Stimulated activated CD4-positive, alpha-beta T cell treated with anti-CD3 and anti-CD28 coated beads, Interleukin-12 subunit alpha, Interleukin-12 subunit beta, amount 100 ng/mL, for 24 hours (primary cell): ENCODE measurements around the gene POU2AF1.

ENCODE experiments used
- DNase-seq, 2 experiments: peaks; one replicate each; pipeline ENCODE4 v3.0.0-alpha.2; 2020; ENCODE audit warnings: low read depth in 2 of 2

Gene POU2AF1

DNA sequence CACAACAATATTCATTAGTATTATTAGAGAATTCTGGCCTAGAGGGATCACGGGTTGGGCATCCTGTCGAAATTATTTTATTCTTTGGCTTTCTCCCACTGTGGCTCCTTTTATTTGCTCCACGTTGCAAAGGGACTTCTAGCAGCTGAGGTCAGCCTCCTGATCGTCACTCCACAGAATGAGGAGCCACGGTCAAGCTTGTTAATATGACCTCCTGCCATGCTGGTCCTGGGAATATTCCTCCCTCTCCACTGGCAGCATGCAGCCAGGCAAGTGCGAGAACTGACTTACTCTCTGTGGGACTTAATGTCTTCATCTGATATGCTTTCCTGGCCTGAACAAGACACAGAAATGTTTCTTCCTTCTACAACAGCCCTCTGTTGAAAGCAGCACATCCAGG is 59.8 kb downstream of the POU2AF1 start:
- no peak for DNase-seq

DNA sequence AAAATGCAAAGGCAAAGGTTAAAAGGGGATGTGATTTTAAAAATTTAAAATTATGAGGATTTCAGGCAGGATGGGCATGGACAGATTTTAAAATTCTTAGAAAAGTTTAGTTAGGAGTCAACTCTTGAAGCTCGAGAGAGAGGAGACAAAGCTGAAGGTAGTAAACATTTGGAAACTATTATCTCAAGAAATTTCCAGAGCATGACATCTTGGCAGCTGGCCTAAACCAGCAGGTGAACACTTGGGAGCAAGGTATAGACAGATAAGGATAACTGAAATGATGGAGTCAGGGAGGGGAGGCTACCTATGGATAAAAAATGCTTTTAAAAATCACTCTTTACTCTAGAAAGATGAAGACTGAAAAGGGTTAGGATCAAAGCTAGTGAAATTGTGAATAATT is 67.0 kb downstream of the POU2AF1 start:
- DNase-seq: no peak

DNA sequence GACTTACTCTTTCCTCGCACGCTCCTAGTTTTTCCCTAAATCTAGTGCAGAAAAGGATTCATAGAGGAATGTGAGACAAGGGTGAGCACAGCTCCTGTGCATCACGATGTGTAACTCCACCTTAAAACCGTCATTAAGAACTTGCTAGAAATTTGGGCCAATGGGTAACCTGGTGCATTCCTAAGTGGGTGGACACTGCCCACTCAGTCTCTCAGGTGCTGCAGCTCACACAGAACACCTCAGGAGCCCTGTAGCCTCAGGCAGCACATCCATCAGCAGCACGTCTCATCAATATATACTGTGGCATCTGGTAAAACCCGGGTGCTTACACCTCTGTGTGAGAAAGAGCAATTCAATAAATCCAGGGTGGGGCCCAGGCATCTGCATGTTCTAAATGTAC is 68.4 kb downstream of the POU2AF1 start:
- DNase-seq: no peak

DNA sequence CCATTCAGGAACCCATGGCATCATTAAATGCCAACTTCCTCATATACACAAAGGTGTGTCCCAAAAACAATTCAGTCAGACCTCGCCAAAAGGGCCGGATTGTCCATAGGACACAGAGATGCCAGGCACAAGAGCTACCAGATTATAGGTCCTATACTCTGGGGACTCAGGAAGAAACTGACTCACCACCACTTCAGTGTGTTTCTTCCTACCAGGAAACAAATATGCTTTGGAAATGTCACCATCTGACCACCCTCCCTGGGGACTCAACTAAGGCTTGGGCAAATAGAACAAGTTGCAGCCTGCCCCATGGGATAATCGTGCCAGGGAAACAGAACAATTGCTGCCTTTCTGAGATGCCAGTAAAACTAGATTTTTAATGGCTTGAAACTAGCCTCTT is 69.0 kb downstream of the POU2AF1 start:
- no peak for DNase-seq

DNA sequence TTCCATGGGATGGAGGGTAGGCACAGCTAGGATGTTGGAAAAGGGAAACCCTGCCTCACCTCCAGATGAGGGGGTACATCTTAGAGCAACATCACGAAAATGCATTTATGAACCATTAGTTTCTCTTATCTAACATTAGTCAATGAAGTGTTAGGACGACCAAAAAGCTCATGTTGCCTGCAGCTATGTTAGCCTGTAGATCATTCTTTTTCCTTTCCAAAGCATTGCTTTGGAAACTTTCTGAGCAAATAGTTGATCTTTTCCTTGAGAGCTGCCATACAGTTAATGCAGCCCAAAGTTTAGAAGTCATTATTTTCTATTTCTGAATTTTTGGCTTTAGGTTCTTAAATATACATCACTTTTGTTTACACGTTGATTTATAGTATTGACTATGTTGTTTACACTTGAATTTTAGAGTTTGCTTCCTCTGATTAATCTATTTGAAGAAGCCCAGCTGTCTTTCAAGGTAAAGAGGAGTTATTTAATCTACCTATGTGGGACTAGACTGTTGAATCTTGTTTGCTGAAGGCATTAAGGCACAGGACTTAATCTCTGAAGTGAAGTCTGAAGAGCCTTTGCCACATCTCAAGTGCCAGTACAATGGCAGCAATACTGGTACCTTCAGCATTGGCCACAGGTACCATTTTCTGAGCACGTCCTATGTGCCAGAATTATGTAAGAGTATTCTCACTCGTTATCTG is 69.7 kb downstream of the POU2AF1 start:
- DNase-seq: no peak

DNA sequence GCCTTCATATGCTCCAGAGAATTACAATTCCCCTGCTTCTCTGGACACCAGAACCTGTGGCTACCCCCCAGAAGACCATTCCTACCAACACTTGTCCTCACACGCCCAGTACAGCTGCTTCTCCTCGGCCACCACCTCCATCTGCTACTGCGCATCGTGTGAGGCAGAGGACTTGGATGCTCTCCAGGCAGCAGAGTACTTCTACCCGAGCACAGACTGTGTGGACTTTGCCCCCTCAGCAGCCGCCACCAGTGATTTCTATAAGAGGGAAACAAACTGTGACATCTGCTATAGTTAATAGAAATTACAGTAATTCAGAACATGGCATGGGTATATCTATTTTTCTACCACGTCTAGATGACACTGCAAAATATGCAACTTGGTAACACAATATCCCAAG is 70.9 kb downstream of the POU2AF1 start:
- DNase-seq: no peak

DNA sequence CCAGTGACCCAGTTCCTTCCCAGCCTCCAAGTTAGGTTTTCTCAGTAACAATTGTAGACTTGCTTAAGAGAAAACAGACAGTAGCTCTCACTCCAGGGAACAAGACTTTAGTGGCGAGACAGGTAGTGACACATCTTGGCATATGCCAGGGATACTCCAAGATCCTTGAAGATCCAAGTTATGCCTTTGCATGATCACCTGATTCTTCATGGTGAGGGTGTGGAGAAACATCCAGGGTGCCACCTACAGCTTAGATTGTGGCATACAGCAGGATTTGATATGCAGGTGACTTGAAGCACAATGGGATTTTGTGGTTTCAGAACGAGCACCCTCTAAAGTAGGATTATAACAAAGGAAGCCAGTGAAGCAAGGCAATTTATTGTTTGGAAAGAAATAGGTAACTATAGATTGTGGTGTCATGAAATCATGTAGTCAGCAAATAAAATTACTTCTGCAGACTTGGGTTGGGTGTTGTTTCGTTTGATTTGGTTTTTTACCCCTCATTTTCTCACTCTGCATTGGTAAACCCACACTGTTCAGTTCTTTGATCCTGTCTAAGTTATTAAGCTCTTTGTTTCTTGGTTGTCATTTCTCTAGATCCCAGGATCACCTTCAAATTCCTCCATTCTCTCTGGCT is 71.5 kb downstream of the POU2AF1 start:
- no peak for DNase-seq

DNA sequence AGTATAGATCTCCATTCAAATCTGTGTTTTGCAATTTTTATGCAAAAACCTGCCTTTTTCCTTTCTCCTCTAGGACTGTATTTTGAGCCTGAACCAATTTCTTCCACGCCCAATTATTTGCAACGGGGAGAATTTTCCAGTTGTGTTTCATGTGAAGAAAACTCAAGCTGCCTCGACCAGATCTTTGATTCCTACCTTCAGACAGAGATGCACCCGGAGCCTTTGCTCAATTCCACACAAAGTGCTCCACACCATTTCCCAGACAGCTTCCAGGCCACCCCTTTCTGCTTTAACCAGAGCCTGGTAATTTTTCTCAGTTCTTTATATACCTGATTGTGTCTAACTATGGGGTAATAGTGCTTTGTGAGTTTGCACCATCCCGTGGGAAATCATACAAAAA is 72.8 kb downstream of the POU2AF1 start:
- DNase-seq: no peak

DNA sequence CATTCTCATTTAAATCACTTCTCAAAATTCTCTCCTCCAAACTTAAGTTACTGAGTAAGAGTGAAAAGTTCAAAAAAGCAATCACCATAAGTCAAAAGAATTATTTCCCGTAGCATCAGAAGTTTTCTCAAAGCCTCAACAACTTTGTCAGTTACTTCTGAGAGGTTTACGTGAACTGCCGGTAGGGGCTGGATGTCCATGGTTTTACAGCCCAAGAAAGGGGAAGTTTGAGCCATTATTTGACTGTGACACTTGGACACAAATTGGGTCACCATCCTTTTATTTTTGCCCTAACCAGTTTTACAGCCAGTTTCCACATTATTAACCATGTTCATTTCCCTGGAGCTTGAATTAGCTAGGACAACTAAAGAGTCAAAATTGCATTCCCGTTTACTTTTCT is 73.2 kb downstream of the POU2AF1 start:
- no peak for DNase-seq

DNA sequence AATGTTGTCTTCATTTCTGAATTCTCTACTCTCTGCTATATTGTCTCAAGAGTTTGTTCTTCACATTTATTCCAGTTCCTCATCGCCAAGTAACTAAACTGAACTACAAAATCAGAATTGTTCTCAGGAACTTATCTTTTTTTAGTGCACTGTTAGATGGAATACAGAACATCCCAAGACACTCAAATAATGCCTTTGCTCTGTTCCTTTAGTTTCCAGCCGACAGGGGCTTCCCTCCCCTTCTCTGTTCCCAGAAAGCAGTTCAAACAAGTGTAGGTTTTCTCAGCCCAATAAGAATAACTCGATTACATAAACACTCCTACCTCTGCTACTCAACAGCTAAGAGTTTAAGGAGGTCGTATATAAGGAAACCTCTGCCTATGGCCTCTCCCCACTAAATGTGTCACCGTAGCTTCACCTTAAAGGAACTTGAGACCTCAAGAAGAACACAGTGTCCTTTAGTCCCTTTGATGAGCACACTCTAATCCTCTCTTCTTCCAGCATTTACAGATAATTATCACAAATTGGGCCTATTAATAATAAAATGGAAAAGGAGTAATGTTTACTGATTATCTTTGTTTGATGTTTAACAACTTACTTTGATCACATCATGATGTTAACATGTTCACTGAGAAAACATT is 73.8 kb downstream of the POU2AF1 start:
- DNase-seq: no peak

DNA sequence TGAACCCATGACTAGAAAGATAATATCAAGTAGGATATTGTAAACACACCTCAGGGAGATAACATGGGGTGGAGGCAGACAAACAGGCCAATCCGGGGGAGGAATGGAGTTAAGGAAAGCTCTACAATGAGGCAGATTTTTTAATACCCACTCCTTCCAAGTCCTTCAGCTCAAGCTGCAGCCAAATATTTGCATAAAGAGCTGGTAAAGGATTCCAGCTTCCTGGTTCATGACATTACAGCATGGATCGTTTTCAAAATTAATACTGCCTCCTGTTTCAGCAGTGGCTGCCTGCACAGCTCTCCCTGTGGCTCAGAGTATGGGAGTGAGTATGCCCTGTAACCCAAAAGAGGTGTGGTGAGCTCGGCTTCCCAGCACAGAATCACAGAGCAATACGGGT is 75.6 kb downstream of the POU2AF1 start:
- no peak for DNase-seq

DNA sequence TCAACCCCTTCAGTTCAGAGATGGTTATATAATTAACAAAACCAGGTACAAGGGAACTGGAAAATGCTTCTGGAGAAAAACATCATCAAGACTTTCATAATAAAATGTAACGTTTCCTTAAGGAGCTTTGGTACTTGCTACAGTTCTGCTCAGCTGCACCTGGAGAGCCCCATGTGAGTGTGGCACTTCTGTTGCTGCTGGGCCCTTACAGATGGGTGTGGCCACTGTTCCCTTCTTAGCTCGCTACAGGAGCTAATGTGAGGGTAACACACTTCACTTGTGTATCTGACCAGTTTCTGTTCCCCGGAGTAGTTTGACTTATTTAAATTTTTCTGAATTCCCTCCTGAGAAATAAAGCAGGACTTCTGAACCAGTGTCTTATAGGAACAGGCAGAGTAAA is 76.8 kb downstream of the POU2AF1 start:
- DNase-seq: no peak
